HG02759 (cell line): ENCODE results near the gene FGR.

Experiments used
- ATAC-seq: cut with Tn5 transposase; IDR thresholded peaks from one replicate; pipeline ENCODE4 v1.9.1; 2021; ENCODE audit warnings: mild to moderate bottlenecking, moderate library complexity; ENCODE audit not compliant: unreplicated experiment

Gene FGR

DNA sequence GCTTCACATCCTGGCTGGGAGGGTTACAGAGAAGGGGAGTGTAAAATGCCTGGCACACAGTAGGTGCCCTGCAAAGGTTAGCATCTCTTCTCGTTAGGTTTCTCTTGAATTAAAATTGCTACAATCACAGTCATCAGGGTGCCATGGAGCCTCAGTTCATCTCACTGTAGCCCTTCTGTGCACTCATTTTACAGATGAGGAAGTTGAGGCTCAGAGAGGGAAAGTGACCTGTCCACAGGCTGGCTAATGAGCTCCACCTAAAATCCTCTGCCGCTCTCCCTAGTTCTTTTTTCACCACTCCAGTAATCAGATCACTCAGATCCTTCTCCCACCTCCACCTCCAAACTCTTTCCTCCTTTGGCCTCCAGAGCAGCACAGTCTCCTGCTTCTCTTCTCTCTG lies 17.6 kb downstream of the FGR start:
- no peak for ATAC-seq

DNA sequence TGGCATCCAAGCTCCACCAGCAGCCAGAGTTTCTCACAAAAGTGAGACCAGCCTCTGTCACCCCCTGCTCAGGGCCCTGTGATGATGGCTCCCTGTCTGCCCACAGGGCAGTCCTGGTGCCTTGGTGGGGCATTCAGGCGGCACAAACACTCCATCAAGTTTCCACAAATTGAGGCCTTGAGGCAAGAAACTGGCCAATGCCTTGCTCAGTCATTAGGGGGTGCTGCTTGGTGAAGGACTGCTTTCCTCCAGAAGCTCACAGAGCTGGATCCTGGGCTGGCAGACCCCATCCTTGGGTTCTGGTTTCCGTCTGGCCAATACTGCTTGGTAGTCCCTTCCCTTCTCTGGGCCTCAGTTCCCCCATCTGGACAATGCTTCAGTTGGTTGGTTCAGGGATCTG lies 18.5 kb downstream of the FGR start:
- no peak for ATAC-seq

DNA sequence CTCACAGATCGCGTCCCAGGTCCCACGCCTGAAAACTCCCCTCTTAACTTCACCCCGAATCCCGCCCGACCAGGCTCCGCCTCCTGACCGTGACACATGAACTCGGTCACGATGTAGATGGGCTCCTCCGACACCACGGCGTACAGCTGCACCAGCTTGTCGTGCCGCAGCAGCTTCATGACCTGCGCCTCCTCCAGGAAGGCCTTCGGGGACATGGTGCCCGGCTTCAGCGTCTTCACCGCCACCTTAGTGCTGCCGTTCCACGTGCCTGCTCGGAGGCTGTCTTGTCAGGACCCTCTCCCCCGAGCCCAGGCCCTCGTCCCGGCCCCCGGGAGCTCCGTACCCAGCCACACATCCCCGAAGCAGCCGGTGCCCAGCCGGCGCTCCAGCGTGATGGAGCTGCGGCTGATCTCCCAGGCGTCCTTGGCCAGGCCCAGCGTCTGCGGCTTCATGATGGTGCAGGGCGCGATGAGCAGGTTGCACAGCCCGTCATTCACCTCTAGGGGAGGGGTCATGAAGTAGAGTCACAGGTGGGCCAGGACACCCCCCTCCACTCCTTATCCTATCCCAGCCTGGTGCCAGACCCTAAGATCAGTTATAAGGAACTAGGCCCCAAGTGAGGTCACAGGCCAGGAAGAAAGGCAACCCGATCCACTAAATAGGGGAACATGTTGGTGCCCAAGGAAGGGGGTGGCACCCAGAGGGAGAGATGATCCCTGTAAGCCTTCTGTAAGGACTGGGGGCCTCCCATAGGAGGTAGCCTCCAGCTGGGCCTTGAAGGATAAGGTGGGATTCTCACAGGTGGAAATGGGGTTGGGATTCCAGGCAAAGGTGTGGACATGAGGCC lies 19.4 kb downstream of the FGR start:
- no peak for ATAC-seq

DNA sequence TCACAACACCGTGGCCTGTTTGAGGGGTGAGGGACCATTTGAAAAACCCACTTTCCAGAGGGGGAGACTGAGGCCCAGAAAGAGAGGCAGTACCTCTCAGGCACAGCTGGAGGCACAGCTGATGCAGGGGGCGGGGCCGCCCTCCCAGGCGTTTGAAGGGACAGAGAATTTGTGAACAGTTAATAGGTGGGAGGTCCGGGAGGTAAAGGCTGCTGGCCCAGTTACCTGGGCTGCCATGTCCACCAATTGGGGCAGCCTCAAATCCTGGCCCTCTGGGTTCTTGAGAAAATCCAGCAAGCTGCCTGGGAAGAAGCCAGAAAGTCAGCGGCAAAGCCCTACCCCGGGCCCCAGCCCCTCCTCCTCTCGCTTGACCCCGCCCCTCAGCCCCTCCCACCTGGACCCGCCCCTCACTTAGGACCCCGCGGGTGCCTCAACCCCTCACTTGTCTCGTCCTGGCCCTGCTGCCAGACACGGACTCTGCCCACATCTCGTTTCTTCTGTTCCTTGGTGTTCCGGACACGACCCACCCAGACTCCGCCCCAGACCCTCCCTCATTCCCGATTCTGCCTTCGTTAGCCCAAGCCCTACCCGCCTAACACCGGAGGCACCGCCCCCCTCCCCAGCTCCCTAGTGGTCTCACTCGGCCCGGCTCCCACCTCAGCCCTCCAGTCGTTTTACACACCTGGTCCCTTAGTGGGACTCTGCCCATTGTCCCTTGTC lies 20.2 kb downstream of the FGR start:
- ATAC-seq = no peak

DNA sequence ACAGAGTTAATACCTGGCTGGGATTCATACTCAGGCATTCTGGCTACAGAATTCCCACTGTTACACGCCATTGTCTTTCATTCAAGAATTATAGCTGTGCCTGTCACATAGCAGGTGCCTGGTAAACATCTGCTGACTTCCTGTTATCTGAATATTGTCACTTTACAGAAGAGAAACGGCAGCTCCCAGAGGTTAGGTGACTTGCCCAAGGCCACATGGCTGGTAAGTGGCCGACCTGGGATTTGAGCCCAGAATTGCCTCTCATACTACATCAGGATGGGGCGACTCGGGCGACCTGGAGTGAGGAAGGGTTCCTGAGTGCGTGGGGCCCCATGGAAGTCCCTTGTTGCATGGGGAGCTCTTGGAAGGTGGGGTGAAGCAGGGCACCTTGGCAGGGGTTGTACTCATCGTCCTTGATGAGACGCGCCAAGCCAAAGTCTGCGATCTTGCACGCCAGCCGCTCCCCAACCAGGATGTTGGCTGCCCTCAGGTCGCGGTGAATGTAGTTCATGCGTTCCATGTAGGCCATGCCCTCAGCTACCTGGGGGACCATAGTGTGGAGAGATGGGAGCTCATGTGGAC lies 20.9 kb downstream of the FGR start:
- no peak for ATAC-seq

DNA sequence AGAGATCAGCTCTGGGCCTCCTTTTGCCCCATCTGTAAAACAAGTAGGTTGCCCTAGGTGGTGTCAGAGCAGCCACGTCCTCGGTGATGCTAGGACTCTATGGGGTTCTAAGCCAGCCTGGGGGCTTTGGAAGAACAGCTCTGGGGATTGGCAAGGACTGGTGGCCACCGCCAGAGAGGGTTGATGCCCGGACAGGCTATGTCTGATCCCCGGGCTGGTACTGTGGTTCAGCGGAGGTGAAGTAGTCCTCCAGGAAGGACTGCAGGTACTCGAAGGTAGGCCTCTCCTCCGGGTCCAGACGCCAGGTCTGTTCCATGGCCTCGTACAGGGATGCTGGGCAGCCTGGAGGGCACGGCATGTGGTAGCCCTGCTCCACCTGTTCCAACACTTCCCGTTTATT lies 22.3 kb downstream of the FGR start:
- no peak for ATAC-seq

DNA sequence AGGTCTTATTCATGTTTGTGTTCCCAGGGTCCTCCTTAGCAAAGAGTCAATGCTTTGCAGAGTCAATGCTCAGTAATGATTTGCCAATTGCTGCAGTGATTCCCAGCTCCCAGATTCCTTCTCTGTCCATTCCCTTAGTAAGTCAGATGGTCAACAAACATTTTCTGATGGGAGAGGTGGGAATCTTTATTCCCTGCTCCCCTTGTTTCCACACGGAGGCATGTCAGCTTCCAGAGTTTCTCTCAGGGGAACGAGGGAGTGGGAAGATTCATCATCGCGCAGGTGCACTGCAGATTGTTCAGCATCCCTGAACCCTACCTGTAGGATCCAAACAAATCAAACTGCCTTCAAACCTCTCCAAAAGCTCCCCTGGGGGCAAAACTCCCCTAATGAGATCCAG lies 23.5 kb downstream of the FGR start:
- ATAC-seq = no peak

DNA sequence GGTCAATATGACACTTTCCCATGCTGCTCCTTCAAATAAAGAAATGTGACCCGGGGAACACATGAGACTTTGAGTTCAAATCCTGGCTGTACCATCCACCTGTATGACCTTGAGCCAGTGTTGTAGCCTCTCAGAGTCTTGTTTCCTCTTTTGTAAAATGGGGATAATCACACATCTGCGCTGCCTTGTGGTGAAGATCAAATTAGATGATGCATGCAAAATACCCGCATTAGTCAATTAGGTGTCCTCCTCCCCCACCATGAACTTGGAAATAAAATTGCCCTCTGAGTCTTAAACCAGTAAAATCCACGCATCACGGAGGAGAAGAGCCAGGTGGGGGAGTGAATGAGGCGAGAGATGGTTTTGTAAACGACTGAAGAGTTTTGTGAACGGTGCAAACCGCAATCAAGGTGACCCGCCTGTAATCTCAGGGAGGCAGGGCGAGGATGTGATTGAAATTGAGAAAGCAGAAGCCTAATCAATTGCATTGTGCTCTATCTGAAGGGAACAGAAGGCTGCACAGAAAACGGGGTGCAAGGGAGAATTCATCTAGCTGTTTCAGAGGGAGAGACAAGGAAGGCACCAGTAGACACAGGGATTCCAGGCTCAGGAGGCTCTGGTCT lies 25.3 kb downstream of the FGR start:
- no peak for ATAC-seq

DNA sequence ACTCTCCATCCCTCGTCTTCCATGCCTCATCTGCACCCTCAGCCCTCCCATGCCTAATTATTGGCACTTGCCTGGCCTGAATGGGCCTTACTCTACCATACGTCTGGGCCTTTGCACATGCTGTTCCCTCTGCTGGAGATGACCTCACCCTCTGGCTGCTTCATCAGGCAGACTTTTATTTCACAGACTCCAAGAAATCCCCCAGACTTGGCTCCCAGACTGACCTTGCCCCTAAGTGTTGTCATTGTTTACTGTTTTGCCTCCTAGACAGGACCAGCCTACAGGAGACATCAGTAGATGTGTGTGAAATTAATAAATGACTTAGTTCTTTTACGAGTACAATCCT lies 25.8 kb downstream of the FGR start:
- ATAC-seq = no peak

DNA sequence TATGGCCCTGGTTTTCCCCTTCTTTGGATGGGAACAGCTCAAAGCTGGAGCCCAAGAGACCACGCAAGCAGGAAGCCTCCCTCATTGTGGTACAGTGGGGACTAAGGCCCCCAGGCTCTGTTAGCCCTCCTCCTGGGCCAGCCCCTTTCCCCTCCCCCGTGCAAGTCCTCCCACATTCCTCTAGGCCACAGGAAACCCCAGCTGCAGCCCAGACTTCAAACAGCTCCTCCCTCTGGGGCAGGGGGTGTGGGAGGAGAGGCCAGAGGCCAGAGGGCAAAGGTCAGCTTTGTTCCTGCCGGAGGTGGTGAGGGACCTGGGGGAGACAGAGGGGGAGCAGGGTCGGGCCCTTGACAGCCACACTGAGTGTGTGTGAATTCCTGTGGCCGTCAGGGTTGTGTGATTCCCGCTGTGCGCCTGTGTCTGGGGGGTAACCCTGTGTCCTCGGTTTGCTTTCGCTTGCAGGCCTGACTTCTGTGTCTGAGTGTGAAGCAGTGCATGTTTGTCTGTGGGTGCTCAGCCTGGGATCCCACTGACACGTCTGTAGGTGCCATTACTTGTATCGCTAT lies 27.7 kb downstream of the FGR start:
- no peak for ATAC-seq

DNA sequence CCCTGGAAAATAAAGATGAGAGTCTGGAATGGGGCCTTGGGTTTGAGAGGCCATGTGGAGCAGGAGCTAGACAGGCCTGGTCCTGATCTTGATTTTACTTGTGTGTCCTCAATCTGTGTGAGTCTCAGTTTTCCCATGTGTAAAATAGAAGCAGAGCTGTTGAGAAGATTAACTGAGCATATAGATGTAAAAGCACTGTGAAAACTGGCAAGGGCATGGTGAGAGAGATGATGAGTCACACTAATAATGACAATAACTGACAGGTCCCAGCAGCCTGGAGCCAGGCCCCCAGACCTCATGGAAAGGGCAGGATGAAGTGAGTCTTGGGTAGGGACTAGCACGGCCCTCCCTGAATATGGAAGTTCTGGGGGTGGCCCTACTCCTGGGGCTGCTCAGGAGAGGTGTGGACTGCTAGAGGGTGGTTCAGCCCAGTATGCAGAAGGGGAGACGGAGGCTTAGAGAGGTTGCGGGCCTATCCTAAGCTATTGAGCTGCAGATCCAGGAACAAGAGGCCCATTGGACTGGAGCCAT lies 28.2 kb downstream of the FGR start:
- ATAC-seq = no peak

DNA sequence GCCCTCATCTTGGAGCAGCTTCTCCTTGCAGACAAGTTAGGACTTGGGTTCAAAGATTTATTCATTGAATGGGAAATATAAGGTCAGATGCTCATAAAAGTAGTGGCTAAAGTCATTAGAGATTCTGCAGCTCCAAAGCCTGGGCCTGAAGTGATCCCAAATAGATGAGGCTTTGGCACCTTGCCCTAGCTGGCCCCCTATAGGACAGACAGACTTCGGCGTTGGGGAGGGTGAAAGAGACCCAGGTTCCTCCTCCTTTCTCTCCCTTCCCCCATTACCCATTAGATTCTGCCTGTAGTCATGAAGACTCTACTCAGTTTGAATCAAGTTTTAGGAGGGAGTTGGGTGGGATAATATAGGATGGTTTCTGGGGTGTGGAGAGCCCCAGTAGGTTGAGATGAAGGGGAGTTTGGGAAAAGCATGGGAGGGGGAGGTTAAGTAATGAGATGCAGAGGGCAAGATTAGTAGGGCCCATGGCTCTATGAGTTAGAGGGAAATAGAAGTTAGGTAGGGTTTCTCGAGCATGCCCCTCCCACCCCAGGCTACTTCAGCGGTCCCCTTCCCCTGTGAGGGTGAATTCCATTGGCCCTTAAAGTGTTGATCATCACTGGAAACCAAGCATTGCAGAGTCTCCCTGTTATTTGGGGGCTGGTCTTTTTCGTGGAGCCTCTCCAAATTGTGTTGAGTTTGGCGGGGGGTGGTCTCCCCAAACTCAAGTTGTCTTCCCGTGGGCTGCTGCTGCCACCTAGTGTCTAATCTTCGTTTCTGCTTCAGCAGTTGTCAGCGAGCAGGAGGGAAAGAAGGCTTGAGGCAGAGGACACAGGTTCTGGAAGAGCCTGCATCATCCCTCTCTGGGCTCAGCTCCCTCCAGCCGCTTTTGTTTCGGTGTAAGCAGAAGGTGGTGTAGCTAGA lies 28.9 kb downstream of the FGR start:
- ATAC-seq = no peak

DNA sequence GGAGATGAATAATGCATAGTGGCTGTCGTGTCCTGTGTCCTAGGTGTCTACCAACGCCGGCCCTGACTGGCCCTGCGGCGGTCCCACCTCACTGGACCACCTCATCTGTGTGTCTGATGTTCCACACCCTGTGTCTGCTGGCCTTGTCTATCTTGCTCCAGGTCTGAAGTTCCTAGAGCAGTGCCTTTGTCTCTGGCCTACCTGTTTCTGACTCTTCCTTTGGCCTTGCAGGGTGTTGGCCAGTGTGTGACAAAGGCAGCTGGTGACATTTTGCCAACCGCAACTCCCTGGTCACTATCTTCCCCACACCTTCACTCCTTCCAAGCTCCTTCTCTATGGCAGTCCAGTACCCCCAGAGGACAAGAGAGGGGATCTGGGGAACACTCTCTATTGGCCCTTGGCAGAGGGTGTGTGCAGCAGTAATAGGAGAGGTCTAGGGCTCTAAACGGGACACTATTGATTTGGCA lies 29.7 kb downstream of the FGR start:
- no peak for ATAC-seq

DNA sequence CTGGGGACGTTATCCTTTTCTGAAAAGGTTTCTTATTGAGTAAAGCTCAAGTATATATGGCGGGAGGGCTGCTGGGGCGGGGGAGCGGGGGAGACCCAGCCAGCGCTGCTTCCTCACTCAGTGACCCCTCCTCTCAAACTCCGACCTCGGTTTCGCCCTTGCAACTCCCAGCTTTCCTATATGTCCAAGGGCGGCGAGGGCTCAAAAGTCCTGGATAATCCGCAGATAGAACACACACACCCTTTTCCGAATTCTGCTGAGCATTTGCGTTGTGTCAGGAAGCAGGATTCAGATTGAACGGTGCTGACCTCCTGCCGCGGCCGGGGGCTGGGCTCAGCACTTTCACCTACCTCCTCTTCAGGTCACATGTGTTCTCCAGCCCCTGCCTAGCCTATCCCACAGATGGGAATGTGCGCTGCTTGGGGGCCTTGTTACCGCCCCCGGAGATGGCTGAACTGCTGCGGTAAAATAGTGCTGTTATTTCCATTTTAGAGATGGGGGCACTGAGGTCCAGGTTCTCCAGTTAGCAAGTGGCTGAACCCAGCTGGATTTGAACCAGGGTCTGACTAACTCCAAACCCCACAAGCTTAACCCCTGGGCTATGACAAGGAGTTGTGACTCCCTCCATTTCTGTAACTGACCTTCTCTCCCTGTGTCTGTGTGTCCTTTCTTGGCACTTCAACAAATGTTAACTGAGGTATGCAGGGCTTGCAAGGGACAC lies 30.2 kb downstream of the FGR start:
- no peak for ATAC-seq

DNA sequence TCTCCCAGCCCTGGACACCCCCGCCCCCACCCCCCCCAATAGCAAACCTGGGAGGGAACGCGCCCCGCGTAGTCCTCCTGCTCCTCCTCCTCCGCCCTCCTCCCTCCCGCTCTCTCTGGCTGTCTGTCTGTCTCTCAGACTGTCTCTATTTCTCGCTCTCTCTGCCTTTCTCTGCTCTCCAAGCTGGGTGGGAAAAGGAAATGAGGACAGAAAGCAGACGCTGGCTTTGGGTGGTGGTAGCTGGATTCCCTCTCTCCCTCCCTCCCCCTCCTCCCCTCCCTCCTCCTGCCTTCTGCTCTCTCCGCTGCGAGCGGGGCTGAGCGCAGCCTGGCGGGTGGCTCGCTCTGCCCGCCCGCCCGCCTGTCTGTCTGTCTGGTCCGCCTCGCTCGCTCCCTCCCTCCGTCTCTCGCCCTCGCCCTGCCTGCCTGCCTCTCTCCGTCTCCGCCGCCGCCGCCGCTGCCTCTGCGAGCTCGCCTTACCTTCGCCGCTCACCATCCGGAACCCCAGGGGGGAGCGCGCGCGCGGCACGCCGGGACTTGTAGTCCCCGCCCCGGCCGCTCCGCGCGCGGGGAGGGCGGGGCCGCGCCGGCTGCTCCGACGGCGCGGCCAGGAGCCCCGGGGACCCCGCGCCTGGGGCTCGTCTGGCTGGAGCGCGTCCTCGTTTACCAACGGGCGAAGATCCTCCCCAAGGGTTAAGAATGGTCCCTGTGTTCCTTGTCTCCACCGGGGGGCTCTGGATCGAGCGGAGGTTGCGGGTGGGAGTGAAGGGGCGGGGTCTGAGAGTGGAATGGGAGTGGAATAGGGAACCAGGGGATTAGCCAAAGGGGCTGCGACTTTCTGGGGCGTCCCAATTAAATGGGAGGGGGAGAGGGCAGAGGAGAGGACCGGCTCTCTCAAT lies 31.1 kb downstream of the FGR start, which contains the start of gene AHDC1:
TSS of gene AHDC1 (minus strand) at position 464 of the 898 bp plus-strand sequence. CDS start 52,029 bp downstream, outside the sequence.
- peak; percentile 68 for ATAC-seq

DNA sequence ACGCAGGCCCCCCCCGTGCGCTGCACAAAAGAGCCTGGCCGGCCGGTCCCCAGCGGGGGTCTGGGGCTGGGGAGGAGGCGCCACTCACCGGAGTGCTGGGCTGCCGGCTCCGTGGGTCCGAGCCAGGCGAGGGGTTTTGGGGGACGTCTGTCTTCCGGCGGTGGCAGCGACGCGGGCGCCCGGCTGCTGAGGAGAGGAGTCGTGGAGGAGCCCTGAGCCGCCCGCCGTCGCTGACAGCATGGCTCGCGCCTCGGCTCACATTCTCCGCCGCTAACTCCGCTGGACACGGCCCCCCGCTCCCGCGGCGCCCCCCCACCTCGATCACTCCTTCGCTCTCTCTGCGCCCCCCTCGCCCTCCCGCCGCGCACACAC lies 31.7 kb downstream of the FGR start:
- ATAC-seq = no peak

DNA sequence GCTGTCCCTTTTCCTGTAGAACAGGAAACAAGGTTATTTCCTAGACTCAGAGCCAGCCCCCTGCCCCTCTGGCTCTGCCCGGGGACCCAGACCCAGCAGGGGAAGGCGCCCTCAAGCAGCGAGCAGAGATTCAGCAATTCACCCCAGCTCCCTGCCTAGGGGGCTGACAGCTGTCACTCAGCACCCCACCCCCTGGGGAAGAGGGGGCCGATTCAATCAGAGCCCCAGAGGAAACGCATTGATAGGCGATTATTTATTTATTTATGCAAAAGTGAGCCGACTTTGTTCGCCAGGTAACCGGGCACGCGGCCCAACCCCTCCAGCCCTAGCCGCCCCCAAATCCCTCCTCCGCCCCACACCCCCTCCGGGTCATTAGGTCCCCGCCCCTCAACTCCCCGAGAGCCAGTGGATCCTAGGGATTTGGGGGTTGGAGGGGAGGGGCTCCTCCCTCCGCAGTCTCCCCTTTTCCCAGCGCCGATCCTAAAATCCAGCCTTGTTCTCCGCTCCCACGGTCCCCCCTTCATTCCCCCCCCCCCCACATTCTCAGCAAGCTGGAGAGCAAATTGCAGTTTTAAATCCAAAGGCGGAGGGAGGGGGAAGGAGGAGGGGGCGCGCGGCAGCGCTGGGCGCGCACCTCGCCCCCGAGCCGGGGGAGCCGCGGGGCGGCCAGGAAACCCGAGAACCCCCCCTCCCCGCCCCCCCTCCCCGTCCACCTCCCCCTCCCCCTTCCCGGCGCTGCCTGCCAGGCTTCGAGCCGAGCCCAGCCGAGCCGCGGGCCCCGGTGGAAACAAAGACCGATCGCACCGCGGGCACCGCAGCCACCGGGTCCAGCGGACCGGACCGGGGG lies 32.3 kb downstream of the FGR start:
- ATAC-seq = no peak
